H1 (cell line): ENCODE measurements around the gene ANXA7. TPM values are rescaled to one million over a fixed set of nuclear protein-coding genes. Genes with fewer than 3 reads are reported as not detected.

Experiments
- CTCF ChIA-PET: fragments of 300-600 bp; sonication (Branson Sonifier 250); formaldehyde crosslinking; loops from one replicate; lab custom pipeline; 2021; ENCODE audit not compliant: partially characterized antibody; lab: Charles Lee
- POLR2A ChIA-PET: fragments of 300-600 bp; sonication (Branson Sonifier 250); formaldehyde crosslinking; loops from one replicate; lab custom pipeline; 2021; ENCODE audit warnings: inconsistent platforms; ENCODE audit not compliant: partially characterized antibody; lab: Charles Lee
- DNase-seq, 2 experiments: peaks; one replicate each; pipeline versions ENCODE4 v3.0.0 to v3.0.0-alpha.2; 2010 to 2022; ENCODE audit warnings: low spot score in 2 of 2, low read depth in 1 of 2, mixed read lengths in 1 of 2
- FAIRE-seq: peaks from 2 replicates; lab custom pipeline; 2011; peaks lifted over from hg19 to GRCh38; lab: Jason Lieb, UNC
- H2AFZ ChIP-seq: 2 replicates; pipeline ENCODE4 v1.8.1; 2012; ENCODE audit warnings: low read length, inconsistent platforms
- H2AK5ac ChIP-seq: 2 replicates; pipeline ENCODE4 v1.6.1; 2013; ENCODE audit warnings: low read depth, low read length
- H2BK120ac ChIP-seq: replicated peaks from 2 replicates; pipeline ENCODE3; 2013; ENCODE audit warnings: low read depth, low read length, inconsistent platforms
- H2BK12ac ChIP-seq: 2 replicates; pipeline ENCODE4 v1.6.1; 2013; ENCODE audit warnings: low read depth, low read length
- H2BK15ac ChIP-seq: 2 replicates; pipeline ENCODE4 v1.6.1; 2013; ENCODE audit warnings: low read length
- H2BK20ac ChIP-seq: 2 replicates; pipeline ENCODE4 v1.6.1; 2013; ENCODE audit warnings: low read length
- H2BK5ac ChIP-seq: 2 replicates; pipeline ENCODE4 v1.6.1; 2013; ENCODE audit warnings: low read depth, low read length
- H3K14ac ChIP-seq: 2 replicates; pipeline ENCODE4 v1.6.1; 2013; ENCODE audit warnings: inconsistent platforms; ENCODE audit not compliant: insufficient read length
- H3K18ac ChIP-seq: 2 replicates; pipeline ENCODE4 v1.6.1; 2013; ENCODE audit warnings: low read length; ENCODE audit errors: extremely low read depth
- H3K23ac ChIP-seq: 2 replicates; pipeline ENCODE4 v1.6.1; 2013; ENCODE audit warnings: inconsistent platforms; ENCODE audit not compliant: insufficient read length
- H3K23me2 ChIP-seq: 2 replicates; pipeline ENCODE4 v1.6.1; 2013; ENCODE audit warnings: low read depth, low read length
- H3K27ac ChIP-seq: 2 replicates; pipeline ENCODE4 v1.6.1; 2011; ENCODE audit warnings: low read depth, low read length, inconsistent platforms
- H3K27me3 ChIP-seq, 4 experiments: replicated peaks in 1 of 4; 1 replicate in 1 of 4; 2 replicates in 3 of 4; pipeline versions ENCODE4 v1.6.1 to v1.8.1; 2011 to 2013; ENCODE audit warnings: low read length in 3 of 4, mild to moderate bottlenecking in 3 of 4, inconsistent platforms in 2 of 4, mixed read lengths in 2 of 4, moderate library complexity in 1 of 4; ENCODE audit not compliant: control insufficient read depth in 3 of 4, insufficient read depth in 3 of 4; ENCODE audit errors: extremely low read depth in 1 of 4
- H3K36me3 ChIP-seq, 4 experiments: 2 replicates each; pipeline versions ENCODE4 v1.6.1 to v1.8.1; 2011 to 2013; ENCODE audit warnings: mild to moderate bottlenecking in 4 of 4, low read length in 3 of 4, moderate library complexity in 2 of 4, control low read depth in 1 of 4, inconsistent platforms in 1 of 4; ENCODE audit not compliant: insufficient read depth in 4 of 4, control insufficient read depth in 2 of 4
- H3K4ac ChIP-seq: replicated peaks from 2 replicates; pipeline ENCODE3; 2013; ENCODE audit warnings: low read length, low read depth, mixed read lengths, inconsistent platforms; ENCODE audit not compliant: insufficient read length
- H3K4me1 ChIP-seq, 4 experiments: replicated peaks in 1 of 4; 1 replicate in 1 of 4; 2 replicates in 3 of 4; pipeline versions ENCODE4 v1.6.1 to v1.8.1; 2011 to 2013; ENCODE audit warnings: low read length in 3 of 4, inconsistent platforms in 2 of 4, mixed read lengths in 1 of 4; ENCODE audit not compliant: insufficient read depth in 4 of 4, control insufficient read depth in 3 of 4
- H3K4me2 ChIP-seq, 2 experiments: 2 replicates each; pipeline versions ENCODE4 v1.6.1 to v1.8.1; 2011 to 2013; ENCODE audit warnings: low read depth in 2 of 2, low read length in 2 of 2, control low read depth in 1 of 2, inconsistent platforms in 1 of 2, mild to moderate bottlenecking in 1 of 2; ENCODE audit not compliant: insufficient read depth in 1 of 2
- H3K4me3 ChIP-seq, 4 experiments: fragments of 200-600, 300-600 bp in 1 of 4; sonication (generic), shearing (Covaris generic), sonication (Bioruptor Twin) in 1 of 4; 2 replicates each; pipeline versions ENCODE4 v1.5.1 to v1.8.1; 2011 to 2016; ENCODE audit warnings: low read length in 4 of 4, low read depth in 3 of 4, control low read depth in 2 of 4, inconsistent platforms in 2 of 4, mild to moderate bottlenecking in 2 of 4, mixed read lengths in 1 of 4, moderate library complexity in 1 of 4; ENCODE audit not compliant: insufficient read depth in 2 of 4; ENCODE audit errors: extremely low read depth in 1 of 4
- H3K56ac ChIP-seq: replicated peaks from 2 replicates; pipeline ENCODE3; 2013; ENCODE audit warnings: low read depth, mild to moderate bottlenecking, mixed read lengths, low read length, inconsistent platforms; ENCODE audit not compliant: insufficient read length
- H3K79me1 ChIP-seq: 2 replicates; pipeline ENCODE4 v1.6.1; 2013; ENCODE audit warnings: low read depth, low read length, control low read depth
- H3K79me2 ChIP-seq, 2 experiments: 2 replicates each; pipeline versions ENCODE4 v1.6.1 to v1.8.1; 2012 to 2013; ENCODE audit warnings: low read length in 2 of 2, mild to moderate bottlenecking in 2 of 2, inconsistent platforms in 1 of 2; ENCODE audit not compliant: insufficient read depth in 2 of 2, control insufficient read depth in 1 of 2
- H3K9ac ChIP-seq, 4 experiments: replicated peaks in 1 of 4; 1 replicate in 1 of 4; 2 replicates in 3 of 4; pipeline versions ENCODE4 v1.6.1 to v1.8.1; 2011 to 2013; ENCODE audit warnings: low read depth in 3 of 4, low read length in 3 of 4, control low read depth in 2 of 4, mild to moderate bottlenecking in 2 of 4, moderate library complexity in 2 of 4, inconsistent platforms in 1 of 4; ENCODE audit errors: extremely low read depth in 1 of 4
- H3K9me3 ChIP-seq, 2 experiments: 2 replicates each; pipeline versions ENCODE4 v1.6.1 to v1.8.1; 2012 to 2013; ENCODE audit warnings: mild to moderate bottlenecking in 2 of 2, moderate library complexity in 2 of 2, control low read depth in 1 of 2, inconsistent platforms in 1 of 2, low read depth in 1 of 2, low read length in 1 of 2, mixed read lengths in 1 of 2; ENCODE audit not compliant: insufficient read depth in 2 of 2
- H4K20me1 ChIP-seq, 2 experiments: replicated peaks in 1 of 2; 2 replicates each; pipeline versions ENCODE3 to v1.8.1; 2011 to 2013; ENCODE audit warnings: inconsistent platforms in 2 of 2, low read length in 2 of 2, mild to moderate bottlenecking in 1 of 2; ENCODE audit not compliant: insufficient read depth in 2 of 2, control insufficient read depth in 1 of 2
- H4K5ac ChIP-seq: 2 replicates; pipeline ENCODE4 v1.6.1; 2013; ENCODE audit warnings: low read length, low read depth, mixed read lengths, inconsistent platforms; ENCODE audit not compliant: insufficient read length
- H4K8ac ChIP-seq: 2 replicates; pipeline ENCODE4 v1.8.0; 2013; ENCODE audit warnings: mild to moderate bottlenecking, moderate library complexity, low read length, inconsistent platforms; ENCODE audit not compliant: insufficient read depth; ENCODE audit errors: extremely low read depth
- H4K91ac ChIP-seq: replicated peaks from 2 replicates; pipeline ENCODE3; 2013; ENCODE audit warnings: low read length, mixed read lengths, inconsistent platforms; ENCODE audit not compliant: insufficient read length
- BACH1 ChIP-seq: IDR thresholded peaks from 2 replicates; pipeline ENCODE4 v1.6.1; 2012; ENCODE audit warnings: low read length, improper control_type of control experiment
- BCL11A ChIP-seq, 2 experiments: IDR thresholded peaks; one replicate each; pipeline ENCODE4 v1.6.1; 2011; ENCODE audit warnings: low read depth in 2 of 2, low read length in 2 of 2, mild to moderate bottlenecking in 2 of 2
- CEBPB ChIP-seq: IDR thresholded peaks from 2 replicates; pipeline ENCODE4 v1.6.1; 2012; ENCODE audit warnings: low read depth, low read length
- CHD2 ChIP-seq: IDR thresholded peaks from 2 replicates; pipeline ENCODE4 v1.6.1; 2012; ENCODE audit warnings: low read length, improper control_type of control experiment
- FOSL1 ChIP-seq: IDR thresholded peaks from 2 replicates; pipeline ENCODE4 v1.6.1; 2011; ENCODE audit warnings: mild to moderate bottlenecking, low read depth, low read length, moderate library complexity; ENCODE audit not compliant: insufficient read depth
- GTF2F1 ChIP-seq: IDR thresholded peaks from 2 replicates; pipeline ENCODE4 v1.6.1; 2012; ENCODE audit warnings: low read depth, low read length, improper control_type of control experiment, borderline replicate concordance
- KDM1A ChIP-seq: fragments of 200-600, 300-600 bp; sonication (generic); IDR thresholded peaks from 2 replicates; pipeline ENCODE4 v1.7.1; 2016; ENCODE audit warnings: mild to moderate bottlenecking, low read length, borderline replicate concordance
- POLR2A ChIP-seq, 2 experiments: IDR thresholded peaks; 1 replicate in 1 of 2; 2 replicates in 1 of 2; pipeline ENCODE4 v1.6.1; 2011; ENCODE audit warnings: low read depth in 2 of 2, low read length in 2 of 2, mild to moderate bottlenecking in 2 of 2; ENCODE audit errors: control extremely low read depth in 1 of 2
- SAP30 ChIP-seq: fragments of 300-600 bp; sonication (generic); IDR thresholded peaks from 2 replicates; pipeline ENCODE4 v1.7.1; 2012; ENCODE audit warnings: low read length, moderate library complexity, mild to moderate bottlenecking, inconsistent platforms; ENCODE audit not compliant: insufficient read depth, insufficient replicate concordance
- SP1 ChIP-seq: IDR thresholded peaks from 2 replicates; pipeline ENCODE4 v1.6.1; 2011; ENCODE audit warnings: low read depth, low read length
- TAF1 ChIP-seq: IDR thresholded peaks from 2 replicates; pipeline ENCODE4 v1.6.1; 2011; ENCODE audit warnings: mild to moderate bottlenecking, low read depth, low read length
- WGBS, 2 experiments: shearing (Covaris generic) in 1 of 2; methylation state at CpG; one replicate each; pipeline versions ENCODE4 v1.1.6 to v1.1.7; 2013 to 2015; ENCODE audit warnings: low lambda C conversion rate in 2 of 2, mixed read lengths in 2 of 2, inconsistent platforms in 1 of 2, low coverage in 1 of 2, missing lambda C conversion rate in 1 of 2; ENCODE audit not compliant: insufficient replicate concordance in 2 of 2, insufficient coverage in 1 of 2, insufficient read length in 1 of 2; ENCODE audit errors: extremely low coverage in 1 of 2, missing lambda C conversion rate in 1 of 2; 5-methylcytosine and 5-hydroxymethylcytosine counted together
- polyA plus RNA-seq, 7 experiments: library from polyadenylated mRNA; depleted of rRNA in 3 of 7; stranded (reverse) in 5 of 7; unstranded in 2 of 7; fragments of >200 nt in 5 of 7; fragments of 200-250 nt in 2 of 7; gene quantifications; 1 replicate in 5 of 7; 2 replicates in 1 of 7; 4 replicates in 1 of 7; pipeline versions ENCODE4 v1.2.1 to v1.2.3, GENCODE V29; 2011 to 2013; ENCODE audit warnings: missing spikeins in 2 of 7, mixed read lengths in 2 of 7
- total RNA-seq: library from RNA; stranded (reverse); fragmentation: NEBNext Ultra II Directional; extraction: Animal tissue kit (Norgen Biotek cat#: 25700); gene quantifications from 2 replicates; pipeline ENCODE4 v1.2.1, GENCODE V29; 2021
- TF ChIP-seq, protein P1 (sequence below): IDR thresholded peaks from 2 replicates; pipeline ENCODE4 v1.6.1; 2011; ENCODE audit warnings: low read depth, mild to moderate bottlenecking, low read length; ENCODE audit not compliant: insufficient read depth
- TF ChIP-seq, protein P2 (sequence below): IDR thresholded peaks from 2 replicates; pipeline ENCODE4 v1.6.1; 2011; ENCODE audit warnings: low read length, improper control_type of control experiment

ANXA7 gene
- total and polyA plus RNA-seq, 2 of the 8 experiments (the other 6 are each of a cell fraction or from before 2014, with no cell fraction given) = 37.1 to 63.6 TPM

GRCh38 chr10:73413108-73413527, 740 bp downstream of the ANXA7 start:
- peak overlapping the region; percentile 66 for H4K91ac ChIP-seq
- H3K9ac ChIP-seq = peak overlapping the region; percentile 36 to 90 (median 88)
- H3K27ac ChIP-seq = peak overlapping the region; percentile 91; the same call in 1 of the 2 replicates
- H2AK5ac ChIP-seq = no peak overlapping the region
- no peak overlapping the region for H3K23ac ChIP-seq
- H3K36me3 ChIP-seq = no peaks in the 10 kb centered on the region; a peak in 1 of 8 replicates
- no peak overlapping the region for H2BK120ac ChIP-seq
- no peaks in the 10 kb centered on the region for H3K27me3 ChIP-seq
- H3K9me3 ChIP-seq = no peaks in the 10 kb centered on the region
- no peak overlapping the region for H2BK12ac ChIP-seq
- peaks cover 2% of the 10 kb centered on the region; the same call in 1 of the 2 replicates for H3K79me1 ChIP-seq
- FAIRE-seq (no peak), DNase-seq (no peak)
- POLR2A ChIA-PET = interaction anchor here (1.0 to 3.6 kb wide), 11 partner anchors 9 to 179 kb away, joined by 3 to 21 read pairs (median 4); partner anchors contain the start of genes DNAJC9, MRPS16 and PPP3CB
- H2BK15ac ChIP-seq = no peak overlapping the region
- peak overlapping the region; percentile 96 for H2BK5ac ChIP-seq
- H3K56ac ChIP-seq = no peak overlapping the region
- no peaks in the 10 kb centered on the region for H4K20me1 ChIP-seq
- H4K5ac ChIP-seq = no peak overlapping the region
- H2BK20ac ChIP-seq = no peak overlapping the region
- peaks cover 0 to 47% of the 10 kb centered on the region in 2 experiments; a peak in 3 of 4 replicates for H3K79me2 ChIP-seq
- H4K8ac ChIP-seq = no peak overlapping the region
- H3K14ac ChIP-seq = no peak overlapping the region
- H3K23me2 ChIP-seq = peaks cover 7% of the 10 kb centered on the region
- peak overlapping the region; percentile 88 to 99 (median 92) for H3K4me3 ChIP-seq
- H3K4ac ChIP-seq = peak overlapping the region; percentile 95
- WGBS, 2 experiments = 17% methylated on average over 9 of the region's 9 CpGs; no CpG with 5 or more reads in 1 of the 2 experiments
- H2AFZ ChIP-seq = 0 out of 2 replicates have a peak overlapping the region, but pooled peaks have one; percentile 1
- peak overlapping the region; percentile 88 for H3K18ac ChIP-seq
- CTCF ChIA-PET = no interaction called here
- peaks cover 2 to 8% (median 4%) of the 10 kb centered on the region in 4 experiments; a peak in 5 of 7 replicates for H3K4me1 ChIP-seq
- H3K4me2 ChIP-seq = peak overlapping the region; percentile 76 to 91
- TF ChIP-seq CHD2 (no peak), KDM1A (no peak), GTF2F1 (no peak), FOSL1 (no peak), BACH1 (no peak), POLR2A (IDR thresholded peaks at IDR 0.05; ENCODE audit: control extremely low read depth in 1 of 2, low read depth in 2 of 2, low read length in 2 of 2) (no peak; a peak in 1 of 3 replicates), TAF1 (no peak), SP1 (no peak), SAP30 (peak; percentile 68), BCL11A (IDR thresholded peaks at IDR 0.05; ENCODE audit: low read depth in 2 of 2, low read length in 2 of 2) (no peak), CEBPB (no peak)
- TF ChIP-seq, protein P1, sequence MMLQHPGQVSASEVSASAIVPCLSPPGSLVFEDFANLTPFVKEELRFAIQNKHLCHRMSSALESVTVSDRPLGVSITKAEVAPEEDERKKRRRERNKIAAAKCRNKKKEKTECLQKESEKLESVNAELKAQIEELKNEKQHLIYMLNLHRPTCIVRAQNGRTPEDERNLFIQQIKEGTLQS = no peak
- TF ChIP-seq, protein P2, sequence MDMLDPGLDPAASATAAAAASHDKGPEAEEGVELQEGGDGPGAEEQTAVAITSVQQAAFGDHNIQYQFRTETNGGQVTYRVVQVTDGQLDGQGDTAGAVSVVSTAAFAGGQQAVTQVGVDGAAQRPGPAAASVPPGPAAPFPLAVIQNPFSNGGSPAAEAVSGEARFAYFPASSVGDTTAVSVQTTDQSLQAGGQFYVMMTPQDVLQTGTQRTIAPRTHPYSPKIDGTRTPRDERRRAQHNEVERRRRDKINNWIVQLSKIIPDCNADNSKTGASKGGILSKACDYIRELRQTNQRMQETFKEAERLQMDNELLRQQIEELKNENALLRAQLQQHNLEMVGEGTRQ = no peak
